ENCODE measurements around the gene MMP8.

MMP8 gene

DNA sequence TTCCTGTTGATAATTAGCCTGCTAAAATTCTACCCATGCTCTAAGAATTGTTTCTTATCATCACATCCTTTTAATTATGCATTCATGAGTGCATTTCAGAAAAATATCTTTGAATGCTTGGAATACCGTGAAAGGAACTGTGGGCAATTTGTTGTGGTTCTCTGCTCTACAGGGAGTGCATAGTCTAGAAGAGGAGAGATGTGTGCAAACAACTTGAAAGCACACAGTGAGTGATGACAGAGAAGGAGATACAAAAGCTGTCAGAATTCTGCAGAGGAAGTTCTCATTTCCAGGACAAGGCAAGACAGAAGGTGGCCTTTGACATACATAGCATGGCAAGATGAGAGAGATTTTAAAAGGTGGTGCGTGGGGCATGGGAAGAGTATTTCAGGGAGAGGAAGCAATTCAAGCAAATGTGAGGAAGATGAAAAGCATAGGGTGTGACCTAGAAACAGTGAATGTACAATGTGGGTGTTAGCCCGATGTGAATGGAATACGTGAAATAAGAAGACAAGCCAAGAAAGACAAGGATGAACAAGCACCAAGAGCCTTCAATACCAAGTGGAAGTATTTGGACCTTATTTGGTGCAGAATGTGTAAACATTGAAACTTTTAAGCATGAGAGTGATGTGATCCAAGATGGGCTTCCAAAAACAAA, 5.0 kb downstream of the MMP8 start:
- no peak for DNase-seq (ENCODE audit: low read depth)

DNA sequence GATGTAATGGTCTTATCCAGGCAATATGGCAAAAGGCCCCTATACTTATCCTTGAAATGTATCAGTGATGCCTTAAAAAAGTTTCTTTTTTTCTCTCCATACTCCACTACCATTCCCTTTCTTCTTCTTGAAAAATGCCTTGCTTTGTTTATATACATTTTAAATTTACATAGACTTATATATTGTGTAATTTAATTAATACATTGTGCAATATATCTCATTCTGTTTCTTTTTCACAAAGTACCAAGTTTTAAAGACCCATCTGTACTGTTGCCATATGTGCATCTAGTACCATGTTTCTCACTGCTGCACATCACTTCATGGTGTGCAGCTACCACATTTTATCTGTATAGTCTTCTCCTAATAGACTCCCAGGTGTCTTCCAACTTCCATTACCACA, 7.5 kb downstream of the MMP8 start:
- no peak for DNase-seq (ENCODE audit: low read depth)

- no peak for DNase-seq (ENCODE audit: low read depth)
Observed at GRCh38 chr11:102716527-102716926, 8.2 kb downstream of the MMP8 start.

GRCh38 chr11:102712137-102712536, 12.6 kb downstream of the MMP8 start:
- DNase-seq (ENCODE audit: low read depth) = no peak

GRCh38 chr11:102709201-102709945, 15.4 kb downstream of the MMP8 start:
- no peak for DNase-seq (ENCODE audit: low read depth)

DNA sequence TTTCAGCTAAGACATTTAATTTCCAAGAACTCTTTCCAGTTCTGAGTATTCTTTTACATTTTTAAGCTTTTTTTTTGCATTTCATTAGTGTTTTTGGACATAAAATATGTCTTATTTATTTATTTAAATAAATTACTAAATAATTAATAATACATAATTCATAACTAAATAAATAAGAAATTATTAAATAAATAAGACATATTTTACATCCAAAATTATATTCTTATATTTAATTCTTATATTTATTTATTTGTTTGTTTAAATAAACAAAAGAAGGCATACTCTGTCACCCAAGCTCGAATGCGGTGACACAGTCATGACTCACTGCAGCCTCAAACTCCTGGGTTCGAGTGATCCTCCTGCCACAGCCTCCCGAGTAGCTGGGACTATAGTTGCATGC, 16.1 kb downstream of the MMP8 start:
- DNase-seq (ENCODE audit: low read depth) = no peak

DNA sequence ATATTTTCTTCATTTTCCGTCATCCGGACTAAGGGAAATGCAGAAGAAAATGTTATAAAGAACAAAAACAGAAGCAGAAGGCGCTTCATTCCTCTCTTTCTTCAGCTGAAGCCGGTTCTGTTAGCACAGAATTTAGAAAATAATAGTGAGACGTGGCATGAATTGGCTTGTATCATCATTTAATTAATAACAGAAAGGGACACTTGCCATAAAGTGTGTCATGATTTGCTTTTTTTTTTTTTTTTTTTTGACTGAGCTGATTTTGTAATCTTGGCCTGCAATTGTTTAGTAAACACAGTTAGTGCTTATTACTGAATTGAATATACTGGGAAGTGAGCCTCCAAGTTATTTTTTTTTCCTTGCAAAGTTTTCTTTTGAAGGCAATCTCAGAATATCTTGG, 19.1 kb downstream of the MMP8 start, which contains the start of gene MMP27:
MMP27 (minus strand) TSS at position 144 of the 400 bp plus-strand sequence; CDS start at position 89, 55 bp downstream.
- no peak for DNase-seq (ENCODE audit: low read depth)

- no peak for DNase-seq (ENCODE audit: low read depth)
Observed at GRCh38 chr11:102704841-102705240, 19.9 kb downstream of the MMP8 start.

- DNase-seq (ENCODE audit: low read depth) = no peak
Observed at GRCh38 chr11:102703826-102704493, 20.8 kb downstream of the MMP8 start.

- no peak for DNase-seq (ENCODE audit: low read depth)
Observed at GRCh38 chr11:102695201-102695600, 29.6 kb downstream of the MMP8 start.

- no peak for DNase-seq (ENCODE audit: low read depth)
Observed at GRCh38 chr11:102685754-102686153, 39.0 kb downstream of the MMP8 start.

DNA sequence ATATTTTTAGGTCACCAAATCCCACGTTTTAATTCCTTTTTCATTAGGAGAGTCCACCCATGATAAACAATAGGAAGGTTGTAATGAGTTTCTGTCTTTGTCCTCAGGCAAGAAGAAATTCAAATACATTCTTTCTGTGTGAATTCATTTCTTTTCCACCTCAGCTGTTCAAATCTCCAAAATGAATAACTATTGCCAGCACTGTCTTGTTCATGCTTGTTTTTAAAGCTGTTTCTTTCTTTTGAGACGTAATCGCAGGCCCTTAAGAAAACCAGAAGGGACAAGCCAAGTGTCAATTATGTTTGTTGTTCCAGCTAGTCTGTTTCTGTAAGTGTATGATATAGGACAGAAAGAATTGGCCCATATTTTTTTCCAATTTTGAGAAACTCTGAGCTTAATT, 39.4 kb downstream of the MMP8 start:
- DNase-seq (ENCODE audit: low read depth) = no peak

- no peak for DNase-seq (ENCODE audit: low read depth)
Observed at GRCh38 chr11:102683277-102683676, 41.5 kb downstream of the MMP8 start.

GRCh38 chr11:102680945-102681344, 43.8 kb downstream of the MMP8 start:
- no peak for DNase-seq (ENCODE audit: low read depth)

GRCh38 chr11:102678022-102678421, 46.7 kb downstream of the MMP8 start:
- DNase-seq (ENCODE audit: low read depth) = no peak

DNA sequence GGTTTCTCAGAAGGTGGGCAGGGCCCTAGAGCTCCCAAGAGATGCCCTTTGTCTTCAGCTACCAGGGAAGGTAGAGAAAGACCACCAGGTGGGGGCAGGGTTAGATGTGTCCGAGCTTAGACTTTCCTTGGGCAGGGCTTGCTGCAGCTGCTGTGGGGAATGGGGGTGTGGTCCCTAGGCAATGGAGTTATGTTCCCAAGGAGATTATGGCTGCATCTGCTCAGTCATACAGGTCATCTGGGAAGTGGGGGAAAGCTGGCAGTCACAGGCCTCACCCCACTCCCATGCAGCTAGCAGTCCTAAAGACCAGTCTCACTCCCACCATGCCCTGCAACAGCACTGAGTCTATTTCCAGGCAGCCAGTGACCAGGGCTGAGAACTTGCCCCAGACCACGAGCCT, 48.7 kb downstream of the MMP8 start:
- DNase-seq (ENCODE audit: low read depth) = no peak

DNA sequence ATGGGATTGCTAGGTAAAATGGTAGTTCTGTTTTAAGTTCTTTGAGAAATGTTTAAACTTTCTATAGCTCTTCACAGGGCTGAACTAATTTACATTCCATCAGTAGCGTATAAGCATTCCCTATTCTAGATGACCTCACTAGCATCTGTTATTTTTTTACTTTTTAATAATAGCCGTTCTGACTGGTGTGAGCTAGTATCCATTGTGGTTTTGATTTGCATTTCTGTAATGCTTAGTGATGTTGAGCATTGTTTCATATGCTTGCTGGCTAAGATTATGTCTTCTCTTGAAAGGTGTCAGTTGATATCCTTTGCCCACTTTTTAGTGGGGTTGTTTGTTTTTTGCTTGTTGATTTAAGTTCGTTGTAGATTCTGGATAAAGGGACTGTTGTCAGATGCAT, 55.1 kb downstream of the MMP8 start:
- DNase-seq (ENCODE audit: low read depth) = peak; percentile 17

- DNase-seq (ENCODE audit: low read depth) = peak; percentile 11
Observed at GRCh38 chr11:102666331-102666957, 58.3 kb downstream of the MMP8 start.

DNA sequence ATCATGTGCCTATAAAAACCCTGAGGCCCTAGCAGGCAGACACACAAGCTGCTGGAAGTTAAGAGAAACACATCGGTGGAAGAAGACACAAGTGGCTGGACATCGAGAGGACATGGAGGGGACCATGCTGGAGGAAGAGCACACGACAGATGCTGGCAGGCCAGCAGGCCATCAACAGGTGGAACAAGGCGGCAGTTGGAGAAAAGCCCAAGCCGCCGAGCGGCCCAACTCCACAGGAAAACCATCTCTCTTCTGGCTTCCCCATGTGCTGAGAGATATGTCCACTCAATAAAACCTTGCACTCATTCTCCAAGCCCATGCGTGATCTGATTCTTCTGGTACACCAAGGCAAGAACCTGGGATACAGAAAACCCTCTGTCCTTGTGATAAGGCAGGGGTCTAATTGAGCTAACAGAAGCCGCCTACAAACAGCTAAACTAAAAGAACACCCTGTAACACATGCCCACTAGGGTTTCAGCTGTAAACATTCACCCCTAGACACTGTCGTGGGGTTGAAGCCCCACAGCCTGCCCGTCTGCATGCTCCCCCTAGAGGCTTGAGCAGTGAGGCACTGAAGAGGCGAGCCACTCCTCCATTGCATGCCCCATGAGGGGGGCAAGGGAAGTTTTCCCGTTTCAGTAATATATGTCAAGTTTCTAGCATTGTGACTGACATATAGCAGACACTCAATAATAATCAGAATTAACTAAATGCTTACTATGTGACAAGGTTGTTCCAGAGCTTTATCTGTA, 60.6 kb downstream of the MMP8 start:
- DNase-seq (ENCODE audit: low read depth) = no peak

DNA sequence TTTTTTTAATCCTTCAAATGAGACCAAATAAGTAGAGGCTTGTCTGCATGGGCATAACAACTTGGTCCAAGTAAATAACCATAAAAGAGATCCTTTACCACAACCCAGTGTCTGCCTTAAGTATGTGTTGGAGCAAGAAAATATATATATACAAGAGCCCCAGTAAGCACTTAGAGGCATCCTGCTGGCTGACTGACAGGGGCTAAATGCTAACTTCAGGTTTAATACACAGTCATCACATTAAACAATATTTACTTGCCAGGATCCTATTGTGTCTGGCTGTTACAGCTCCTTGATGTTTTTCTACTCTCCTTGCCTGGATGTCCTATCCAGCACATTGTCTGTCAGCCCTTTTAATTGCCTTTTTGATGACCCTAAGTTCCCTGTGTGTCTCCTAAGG, 62.1 kb downstream of the MMP8 start:
- no peak for DNase-seq (ENCODE audit: low read depth)

All from non-pigmented ciliary epithelial cell (primary cell).